Naive B cell (primary cell): ENCODE measurements around the gene TMEM119. TPM values are rescaled to one million over a fixed set of nuclear protein-coding genes. Genes with fewer than 3 reads are reported as not detected.

Experiments
- ATAC-seq, 2 donors: fragments of 150-1000 bp; cut with Tn5 transposase; 2 replicates each; pipeline ENCODE4 v1.10.0; 2021; ENCODE audit warnings: low read depth in 2 of 2, mild to moderate bottlenecking in 2 of 2, moderate library complexity in 2 of 2
- DNase-seq: peaks from one replicate; pipeline ENCODE4 v3.0.0; 2022
- H3K27ac Mint-ChIP-seq, 6 donors: one replicate each; pipeline ENCODE4 v1.8.0; 2020 to 2022; ENCODE audit warnings: mild to moderate bottlenecking in 6 of 6, mixed read lengths in 6 of 6, moderate library complexity in 5 of 6, inconsistent platforms in 2 of 6
- H3K27me3 Mint-ChIP-seq, 3 donors: one replicate each; pipeline ENCODE4 v1.8.0; 2021 to 2022; ENCODE audit warnings: mixed read lengths in 3 of 3, mild to moderate bottlenecking in 1 of 3
- H3K36me3 Mint-ChIP-seq, 2 donors: one replicate each; pipeline ENCODE4 v1.8.0; 2020 to 2022; ENCODE audit warnings: mixed read lengths in 2 of 2, inconsistent platforms in 1 of 2, mild to moderate bottlenecking in 1 of 2
- H3K4me1 Mint-ChIP-seq, 3 donors: one replicate each; pipeline ENCODE4 v1.8.0; 2020 to 2022; ENCODE audit warnings: mixed read lengths in 3 of 3, inconsistent platforms in 1 of 3, mild to moderate bottlenecking in 1 of 3, moderate library complexity in 1 of 3
- H3K4me3 Mint-ChIP-seq, 8 donors: one replicate each; pipeline ENCODE4 v1.8.0; 2020 to 2022; ENCODE audit warnings: mild to moderate bottlenecking in 8 of 8, mixed read lengths in 8 of 8, moderate library complexity in 8 of 8, inconsistent platforms in 2 of 8
- H3K9me3 Mint-ChIP-seq, 7 donors: one replicate each; pipeline ENCODE4 v1.8.0; 2020 to 2022; ENCODE audit warnings: mixed read lengths in 7 of 7, mild to moderate bottlenecking in 5 of 7, inconsistent platforms in 2 of 7, moderate library complexity in 1 of 7
- polyA plus RNA-seq, 6 donors: library from polyadenylated mRNA; unstranded; fragments of 300-500 nt; fragmentation: Illumina TruSeq; gene quantifications; one replicate each; pipeline ENCODE4 v1.2.3, GENCODE V29; 2021; ENCODE audit warnings: low read depth in 6 of 6

The TMEM119 gene
- polyA plus RNA-seq, 6 donors from 2014 or later, result not detected

- H3K4me3 Mint-ChIP-seq, result no peak overlapping the region
- H3K4me1 Mint-ChIP-seq, result peaks cover 24 to 30% (median 28%) of the 10 kb centered on the region in 3 donors
- peak overlapping the region in 1 of 6 donors; percentile 59 for H3K27ac Mint-ChIP-seq
- ATAC-seq, result no peak
- H3K36me3 Mint-ChIP-seq, result no peaks in the 10 kb centered on the region
- peaks cover 4 to 19% (median 18%) of the 10 kb centered on the region in 3 donors for H3K27me3 Mint-ChIP-seq
- H3K9me3 Mint-ChIP-seq, result no peaks in the 10 kb centered on the region
- DNase-seq, result no peak
These were observed 11.9 kb upstream of the TMEM119 start for GRCh38 chr12:108609537-108610335.

- DNase-seq (no peak), ATAC-seq (no peak)
- peaks cover 19 to 25% (median 19%) of the 10 kb centered on the region in 3 donors for H3K4me1 Mint-ChIP-seq
- peaks cover 4 to 24% (median 19%) of the 10 kb centered on the region in 3 donors for H3K27me3 Mint-ChIP-seq
- no peaks in the 10 kb centered on the region for H3K36me3 Mint-ChIP-seq
- H3K27ac Mint-ChIP-seq, result peak overlapping the region in 2 of 6 donors; percentile 60 to 66
- H3K9me3 Mint-ChIP-seq, result no peaks in the 10 kb centered on the region
- H3K4me3 Mint-ChIP-seq, result no peak overlapping the region
These were observed 10.7 kb upstream of the TMEM119 start for GRCh38 chr12:108608616-108609015.

GRCh38 chr12:108607981-108608600 is 10.2 kb upstream of the TMEM119 start:
- H3K36me3 Mint-ChIP-seq, result no peaks in the 10 kb centered on the region
- H3K27ac Mint-ChIP-seq, result no peak overlapping the region

GRCh38 chr12:108606492-108606891 is 8.6 kb upstream of the TMEM119 start:
- H3K9me3 Mint-ChIP-seq, result no peaks in the 10 kb centered on the region
- peak overlapping the region in 1 of 6 donors; percentile 12 for H3K27ac Mint-ChIP-seq
- no peak overlapping the region for H3K4me3 Mint-ChIP-seq
- ATAC-seq, result no peak
- H3K36me3 Mint-ChIP-seq, result no peaks in the 10 kb centered on the region
- peaks cover under 1 to 11% (median 2%) of the 10 kb centered on the region in 3 donors for H3K4me1 Mint-ChIP-seq
- DNase-seq, result no peak
- H3K27me3 Mint-ChIP-seq, result peaks cover 4 to 26% (median 19%) of the 10 kb centered on the region in 3 donors

More at GRCh38 chr12:108607981-108608600, 10.2 kb upstream of the TMEM119 start:
- DNase-seq, result no peak
- no peak for ATAC-seq
- peaks cover 4 to 26% (median 19%) of the 10 kb centered on the region in 3 donors for H3K27me3 Mint-ChIP-seq
- no peak overlapping the region for H3K4me3 Mint-ChIP-seq
- peaks cover 14 to 20% (median 14%) of the 10 kb centered on the region in 3 donors for H3K4me1 Mint-ChIP-seq
- no peaks in the 10 kb centered on the region for H3K9me3 Mint-ChIP-seq

GRCh38 chr12:108605690-108606406 is 8.0 kb upstream of the TMEM119 start:
- Mint-ChIP-seq H3K4me3 (no peak overlapping the region), H3K27me3 (peaks cover 4 to 26% (median 19%) of the 10 kb centered on the region in 3 donors), H3K4me1 (peaks cover 0 to 11% (median 2%) of the 10 kb centered on the region in 3 donors), H3K9me3 (no peaks in the 10 kb centered on the region), H3K27ac (peak overlapping the region in 2 of 6 donors; percentile 13 to 16), H3K36me3 (no peaks in the 10 kb centered on the region)
- ATAC-seq (no peak), DNase-seq (no peak)

GRCh38 chr12:108605000-108605689 is 7.3 kb upstream of the TMEM119 start:
- no peaks in the 10 kb centered on the region for H3K9me3 Mint-ChIP-seq
- no peak overlapping the region for H3K4me3 Mint-ChIP-seq
- peak overlapping the region in 4 of 6 donors; percentile 16 to 48 (median 30) for H3K27ac Mint-ChIP-seq
- peaks cover 4 to 23% (median 19%) of the 10 kb centered on the region in 3 donors for H3K27me3 Mint-ChIP-seq
- ATAC-seq, result no peak
- no peaks in the 10 kb centered on the region for H3K36me3 Mint-ChIP-seq
- DNase-seq, result no peak
- peaks cover 0 to 11% (median 2%) of the 10 kb centered on the region in 3 donors for H3K4me1 Mint-ChIP-seq

- DNase-seq (no peak), ATAC-seq (no peak)
- Mint-ChIP-seq H3K4me1 (peaks cover 0 to 11% (median 2%) of the 10 kb centered on the region in 3 donors), H3K36me3 (no peaks in the 10 kb centered on the region), H3K27ac (peak overlapping the region in 2 of 6 donors; percentile 22 to 72), H3K9me3 (no peaks in the 10 kb centered on the region), H3K4me3 (peak overlapping the region in 1 of 8 donors; percentile 23), H3K27me3 (peaks cover 4 to 20% (median 19%) of the 10 kb centered on the region in 3 donors)
These were observed 6.5 kb upstream of the TMEM119 start for GRCh38 chr12:108604208-108604941.

- peaks cover 4 to 22% (median 19%) of the 10 kb centered on the region in 3 donors for H3K27me3 Mint-ChIP-seq
- no peak for ATAC-seq
- no peak for DNase-seq
- H3K4me3 Mint-ChIP-seq, result peak overlapping the region in 1 of 8 donors; percentile 80
- H3K9me3 Mint-ChIP-seq, result no peaks in the 10 kb centered on the region
- H3K4me1 Mint-ChIP-seq, result peaks cover 0 to 11% (median 2%) of the 10 kb centered on the region in 3 donors
- H3K27ac Mint-ChIP-seq, result peak overlapping the region in 4 of 6 donors; percentile 5 to 95 (median 72)
- no peaks in the 10 kb centered on the region for H3K36me3 Mint-ChIP-seq
These were observed 5.9 kb upstream of the TMEM119 start for GRCh38 chr12:108603743-108604142.

- Mint-ChIP-seq H3K27ac (peak overlapping the region in 4 of 6 donors; percentile 72 to 95 (median 72)), H3K9me3 (no peaks in the 10 kb centered on the region), H3K4me1 (peaks cover 0 to 11% (median 2%) of the 10 kb centered on the region in 3 donors), H3K27me3 (peaks cover 4 to 17% (median 13%) of the 10 kb centered on the region in 3 donors), H3K4me3 (no peak overlapping the region), H3K36me3 (no peaks in the 10 kb centered on the region)
- ATAC-seq (no peak), DNase-seq (no peak)
These were observed 5.3 kb upstream of the TMEM119 start for GRCh38 chr12:108602976-108603704.

GRCh38 chr12:108602209-108602705 is 4.4 kb upstream of the TMEM119 start:
- H3K9me3 Mint-ChIP-seq, result no peaks in the 10 kb centered on the region
- no peak overlapping the region for H3K4me3 Mint-ChIP-seq
- peaks cover 0 to 20% (median 5%) of the 10 kb centered on the region in 3 donors for H3K27me3 Mint-ChIP-seq
- no peaks in the 10 kb centered on the region for H3K36me3 Mint-ChIP-seq
- no peak for ATAC-seq
- peak overlapping the region in 1 of 6 donors; percentile 65 for H3K27ac Mint-ChIP-seq
- peaks cover 2 to 16% (median 8%) of the 10 kb centered on the region in 3 donors for H3K4me1 Mint-ChIP-seq
- DNase-seq, result no peak

- no peak for DNase-seq
- no peak overlapping the region for H3K4me3 Mint-ChIP-seq
- peaks cover 0 to 22% (median 0%) of the 10 kb centered on the region in 3 donors for H3K27me3 Mint-ChIP-seq
- H3K27ac Mint-ChIP-seq, result no peak overlapping the region
- peaks cover 1 to 13% (median 9%) of the 10 kb centered on the region in 3 donors for H3K4me1 Mint-ChIP-seq
- H3K36me3 Mint-ChIP-seq, result no peaks in the 10 kb centered on the region
- no peaks in the 10 kb centered on the region for H3K9me3 Mint-ChIP-seq
- no peak for ATAC-seq
These were observed 2.8 kb upstream of the TMEM119 start for GRCh38 chr12:108600702-108601007.
